Naive thymus-derived CD4-positive, alpha-beta T cell (primary cell): ENCODE data around the gene HOXA5. TPM values are rescaled to one million over a fixed set of nuclear protein-coding genes. Genes with fewer than 3 reads are reported as not detected.

Experiments used
- ATAC-seq: fragments of 150-1000 bp; cut with Tn5 transposase; 2 replicates; pipeline ENCODE4 v1.10.0; 2021; ENCODE audit warnings: mild to moderate bottlenecking, moderate library complexity
- CTCF ChIA-PET: fragments of 350-600 bp; sonication (Branson Sonifier 250); formaldehyde crosslinking; loops from one replicate; lab custom pipeline; 2021; ENCODE audit warnings: antibody characterized with exemption; lab: Charles Lee
- POLR2A ChIA-PET: fragments of 350-600 bp; sonication (Branson Sonifier 250); formaldehyde crosslinking; loops from one replicate; lab custom pipeline; 2021; ENCODE audit warnings: antibody characterized with exemption, inconsistent platforms; lab: Charles Lee
- DNase-seq, 9 donors: peaks; one replicate each; pipeline versions ENCODE4 v3.0.0 to v3.0.0-alpha.2; 2020 to 2022; ENCODE audit warnings: mixed read lengths in 1 of 9
- H3K27ac ChIP-seq: one replicate; pipeline ENCODE4 v1.7.0; 2013; ENCODE audit warnings: mild to moderate bottlenecking, low read depth, low read length, moderate library complexity
- H3K27me3 ChIP-seq, 2 donors: one replicate each; pipeline ENCODE4 v1.7.0; 2013; ENCODE audit warnings: low read length in 2 of 2, mild to moderate bottlenecking in 2 of 2, moderate library complexity in 2 of 2; ENCODE audit not compliant: control insufficient read depth in 2 of 2, insufficient read depth in 2 of 2
- H3K36me3 ChIP-seq, 3 experiments: 1 replicate in 2 of 3; 2 replicates in 1 of 3; pipeline ENCODE4 v1.7.0; 2013; ENCODE audit warnings: low read length in 3 of 3, mild to moderate bottlenecking in 3 of 3, moderate library complexity in 1 of 3; ENCODE audit not compliant: insufficient read depth in 3 of 3, control insufficient read depth in 2 of 3
- H3K4me1 ChIP-seq, 2 donors: one replicate each; pipeline ENCODE4 v1.7.0; 2013; ENCODE audit warnings: low read length in 2 of 2, mild to moderate bottlenecking in 2 of 2, moderate library complexity in 1 of 2; ENCODE audit not compliant: control insufficient read depth in 2 of 2, insufficient read depth in 2 of 2
- H3K4me3 ChIP-seq: 2 replicates; pipeline ENCODE4 v1.7.0; 2013; ENCODE audit warnings: mild to moderate bottlenecking, low read length
- H3K9me3 ChIP-seq, 3 experiments: 1 replicate in 2 of 3; 2 replicates in 1 of 3; pipeline ENCODE4 v1.7.0; 2013; ENCODE audit warnings: low read length in 3 of 3; ENCODE audit not compliant: control insufficient read depth in 2 of 3
- H3K27ac Mint-ChIP-seq, 9 donors: one replicate each; pipeline ENCODE4 v1.8.0; 2020 to 2022; ENCODE audit warnings: mixed read lengths in 9 of 9, mild to moderate bottlenecking in 8 of 9, moderate library complexity in 5 of 9, inconsistent platforms in 2 of 9
- H3K27me3 Mint-ChIP-seq, 5 donors: one replicate each; pipeline ENCODE4 v1.8.0; 2021 to 2022; ENCODE audit warnings: mixed read lengths in 5 of 5, mild to moderate bottlenecking in 1 of 5
- H3K36me3 Mint-ChIP-seq, 5 donors: one replicate each; pipeline ENCODE4 v1.8.0; 2020 to 2022; ENCODE audit warnings: mixed read lengths in 5 of 5, mild to moderate bottlenecking in 3 of 5, inconsistent platforms in 1 of 5
- H3K4me1 Mint-ChIP-seq, 7 donors: one replicate each; pipeline ENCODE4 v1.8.0; 2020 to 2022; ENCODE audit warnings: mixed read lengths in 7 of 7, mild to moderate bottlenecking in 3 of 7, inconsistent platforms in 1 of 7
- H3K4me3 Mint-ChIP-seq, 10 donors: one replicate each; pipeline ENCODE4 v1.8.0; 2020 to 2022; ENCODE audit warnings: mild to moderate bottlenecking in 10 of 10, mixed read lengths in 10 of 10, moderate library complexity in 6 of 10, inconsistent platforms in 2 of 10
- H3K9me3 Mint-ChIP-seq, 11 donors: one replicate each; pipeline ENCODE4 v1.8.0; 2020 to 2022; ENCODE audit warnings: mixed read lengths in 11 of 11, mild to moderate bottlenecking in 4 of 11, inconsistent platforms in 1 of 11, moderate library complexity in 1 of 11
- intact Hi-C, 2 donors: fragments of 100-400 bp; cut with micrococcal nuclease; formaldehyde crosslinking; loops; one replicate each; pipeline ENCODE4 v1.15.1; 2023
- polyA plus RNA-seq, 2 donors: library from polyadenylated mRNA; unstranded; fragments of 300-500 nt; fragmentation: Illumina TruSeq; gene quantifications; one replicate each; pipeline ENCODE4 v1.2.3, GENCODE V29; 2021
- total RNA-seq, 6 experiments: library from RNA in 5 of 6; stranded (reverse) in 5 of 6; gene quantifications; 1 replicate in 5 of 6; 2 replicates in 1 of 6; pipeline ENCODE4 v1.2.3 and lab custom pipeline; 2021 to 2026

Gene HOXA5
- total and polyA plus RNA-seq, 7 experiments from 2014 or later: 0.88 to 2.2 TPM; not detected in 5

DNA sequence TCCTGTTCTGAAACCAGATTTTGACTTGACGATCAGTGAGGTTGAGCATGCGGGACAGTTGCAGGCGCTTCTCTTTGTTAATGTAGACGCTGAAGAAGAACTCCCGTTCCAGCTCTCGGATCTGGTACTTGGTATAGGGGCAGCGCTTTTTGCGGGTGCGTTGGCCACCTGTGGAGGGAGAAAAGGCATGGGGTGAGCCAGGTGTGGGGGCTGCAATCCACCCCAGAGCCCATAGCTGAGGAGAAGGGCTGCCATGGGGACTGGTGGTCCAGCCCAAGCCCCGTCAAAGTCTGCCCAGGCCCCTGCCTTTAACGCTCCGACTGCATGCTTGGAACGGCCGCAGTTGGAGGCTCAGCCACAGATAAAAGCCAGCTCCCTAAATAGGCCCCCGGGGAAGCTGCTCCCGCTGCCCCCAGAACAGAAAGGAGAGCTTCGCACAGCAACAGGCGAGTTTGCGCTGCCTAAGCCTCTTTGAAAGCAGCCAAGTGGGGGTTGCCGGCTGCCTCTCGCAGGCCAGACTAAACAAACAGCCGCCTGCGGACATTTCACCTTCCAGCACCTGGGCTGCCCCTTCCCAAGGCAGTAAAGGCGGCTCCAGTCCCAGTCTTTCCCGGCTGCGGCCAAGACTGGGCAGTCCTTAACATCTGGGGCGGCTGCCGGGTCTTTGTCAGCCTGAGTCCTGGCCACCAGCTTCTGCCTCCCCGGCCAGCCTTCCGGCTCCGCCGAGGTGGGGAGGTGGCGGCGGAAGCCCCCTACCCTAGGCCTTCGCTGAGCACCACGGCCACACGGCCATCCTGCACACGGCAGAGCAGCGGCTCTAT lies 39.6 kb upstream of the HOXA5 start:
- Histone ChIP-seq H3K27ac (no peak overlapping the region), H3K36me3 (no peaks in the 10 kb centered on the region), H3K4me1 (peaks cover 27 to 41% of the 10 kb centered on the region in 2 donors), H3K27me3 (peaks cover 46 to 84% of the 10 kb centered on the region in 2 donors), H3K4me3 (no peak overlapping the region), H3K9me3 (no peaks in the 10 kb centered on the region)
- ATAC-seq: no peak
- Mint-ChIP-seq H3K27ac (peak overlapping the region in 4 of 9 donors; percentile 31 to 80 (median 60)), H3K36me3 (no peaks in the 10 kb centered on the region), H3K27me3 (peaks cover 79 to 91% (median 83%) of the 10 kb centered on the region in 5 donors), H3K9me3 (peaks cover 0 to 14% (median 0%) of the 10 kb centered on the region in 11 donors), H3K4me1 (peaks cover 22 to 48% (median 39%) of the 10 kb centered on the region in 7 donors), H3K4me3 (peak overlapping the region in 2 of 10 donors; percentile 78 to 87)
- ChIA-PET CTCF (interaction anchor here (0.6 to 1.6 kb wide), 4 partner anchors 10 to 503 kb away, joined by 3 to 4 read pairs (median 3); no protein-coding TSS in a partner anchor), POLR2A (interaction anchor here (0.7 to 1.3 kb wide), 2 partner anchors 15 to 59 kb away, joined by 3 to 7 read pairs; partner anchors contain the start of gene EVX1)
- DNase-seq: peak in 2 of 9 donors; percentile 7 to 22
- intact Hi-C loops: no loop called here

DNA sequence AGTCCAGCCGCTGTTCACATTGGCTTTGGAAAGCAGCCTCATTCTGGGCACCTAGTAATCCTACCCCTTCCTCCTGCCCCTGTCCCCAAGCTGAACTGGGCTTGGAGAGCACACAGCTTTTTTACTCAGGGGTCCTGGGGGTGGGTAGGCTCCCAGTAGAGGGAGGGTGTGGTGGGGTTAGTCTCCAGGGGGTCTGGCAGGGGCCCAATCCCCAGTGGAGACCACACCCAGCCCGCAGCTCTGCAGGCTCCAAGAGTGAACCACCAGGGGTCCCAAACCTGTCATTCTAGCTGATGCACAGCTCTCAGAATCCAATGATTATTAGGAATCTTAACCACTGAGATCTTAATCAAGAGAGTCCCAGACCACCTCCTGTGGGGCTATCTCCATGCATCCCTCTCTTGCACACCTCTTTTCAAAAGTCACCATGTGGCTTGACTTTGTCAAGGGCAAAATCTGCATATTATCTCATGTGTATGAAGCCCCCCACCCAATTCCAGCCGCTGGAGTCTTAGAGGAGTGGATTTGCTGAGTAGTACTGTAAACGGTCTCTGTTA lies 38.9 kb upstream of the HOXA5 start:
- Histone ChIP-seq H3K4me3 (no peak overlapping the region), H3K27ac (no peak overlapping the region), H3K36me3 (no peaks in the 10 kb centered on the region), H3K27me3 (peaks cover 40 to 77% of the 10 kb centered on the region in 2 donors), H3K4me1 (peaks cover 22 to 34% of the 10 kb centered on the region in 2 donors), H3K9me3 (no peaks in the 10 kb centered on the region)
- ATAC-seq (no peak), DNase-seq (no peak)
- ChIA-PET CTCF (interaction anchor here (1.6 kb wide), 1 partner anchor 9 kb away, joined by 4 read pairs; no protein-coding TSS in a partner anchor), POLR2A (no interaction called here)
- peak overlapping the region in 2 of 9 donors; percentile 69 to 80 for H3K27ac Mint-ChIP-seq
- H3K4me3 Mint-ChIP-seq: peak overlapping the region in 1 of 10 donors; percentile 87
- intact Hi-C loops: no loop called here
- H3K9me3 Mint-ChIP-seq: peaks cover 0 to 14% (median 0%) of the 10 kb centered on the region in 11 donors
- peaks cover 17 to 41% (median 31%) of the 10 kb centered on the region in 7 donors for H3K4me1 Mint-ChIP-seq
- peaks cover 79 to 91% (median 81%) of the 10 kb centered on the region in 5 donors for H3K27me3 Mint-ChIP-seq
- no peaks in the 10 kb centered on the region for H3K36me3 Mint-ChIP-seq

DNA sequence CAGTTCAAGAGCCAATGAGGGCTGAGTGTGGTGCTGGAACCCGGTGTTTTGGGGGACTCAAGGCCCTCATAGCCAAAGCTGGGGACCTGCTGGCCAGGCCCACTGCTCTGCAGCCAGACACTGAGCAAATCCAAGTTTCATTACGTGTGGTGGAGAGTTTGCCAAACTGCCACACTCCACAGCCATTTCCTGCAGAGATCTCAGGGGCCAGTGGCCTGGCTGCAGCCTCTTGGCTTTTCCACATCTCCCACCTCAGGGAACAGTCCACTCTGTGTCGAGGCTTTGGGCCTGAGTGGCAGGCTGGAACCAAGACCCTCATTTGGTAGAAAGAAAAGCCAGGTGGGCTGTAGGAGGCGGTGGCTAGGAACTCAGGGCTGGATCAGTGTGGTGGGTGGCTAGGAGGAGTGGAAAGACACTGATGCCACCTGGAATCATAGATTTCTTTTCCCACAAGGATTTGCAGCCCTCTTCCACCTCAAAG lies 38.4 kb upstream of the HOXA5 start:
- H3K27me3 ChIP-seq: peaks cover 35 to 72% of the 10 kb centered on the region in 2 donors
- Mint-ChIP-seq H3K27me3 (peaks cover 76 to 86% (median 79%) of the 10 kb centered on the region in 5 donors), H3K9me3 (peaks cover 0 to 10% (median 0%) of the 10 kb centered on the region in 11 donors), H3K4me3 (no peak overlapping the region), H3K27ac (no peak overlapping the region), H3K36me3 (no peaks in the 10 kb centered on the region), H3K4me1 (peaks cover 17 to 36% (median 29%) of the 10 kb centered on the region in 7 donors)
- POLR2A ChIA-PET: no interaction called here
- CTCF ChIA-PET: interaction anchor here (1.6 kb wide), 1 partner anchor 8 kb away, joined by 4 read pairs; no protein-coding TSS in a partner anchor
- no peak overlapping the region for H3K27ac ChIP-seq
- ATAC-seq (no peak), DNase-seq (peak in 1 of 9 donors; percentile 4)
- intact Hi-C loops: no loop called here
- H3K4me1 ChIP-seq: peaks cover 21 to 30% of the 10 kb centered on the region in 2 donors
- no peak overlapping the region for H3K4me3 ChIP-seq
- no peaks in the 10 kb centered on the region for H3K9me3 ChIP-seq
- H3K36me3 ChIP-seq: no peaks in the 10 kb centered on the region

DNA sequence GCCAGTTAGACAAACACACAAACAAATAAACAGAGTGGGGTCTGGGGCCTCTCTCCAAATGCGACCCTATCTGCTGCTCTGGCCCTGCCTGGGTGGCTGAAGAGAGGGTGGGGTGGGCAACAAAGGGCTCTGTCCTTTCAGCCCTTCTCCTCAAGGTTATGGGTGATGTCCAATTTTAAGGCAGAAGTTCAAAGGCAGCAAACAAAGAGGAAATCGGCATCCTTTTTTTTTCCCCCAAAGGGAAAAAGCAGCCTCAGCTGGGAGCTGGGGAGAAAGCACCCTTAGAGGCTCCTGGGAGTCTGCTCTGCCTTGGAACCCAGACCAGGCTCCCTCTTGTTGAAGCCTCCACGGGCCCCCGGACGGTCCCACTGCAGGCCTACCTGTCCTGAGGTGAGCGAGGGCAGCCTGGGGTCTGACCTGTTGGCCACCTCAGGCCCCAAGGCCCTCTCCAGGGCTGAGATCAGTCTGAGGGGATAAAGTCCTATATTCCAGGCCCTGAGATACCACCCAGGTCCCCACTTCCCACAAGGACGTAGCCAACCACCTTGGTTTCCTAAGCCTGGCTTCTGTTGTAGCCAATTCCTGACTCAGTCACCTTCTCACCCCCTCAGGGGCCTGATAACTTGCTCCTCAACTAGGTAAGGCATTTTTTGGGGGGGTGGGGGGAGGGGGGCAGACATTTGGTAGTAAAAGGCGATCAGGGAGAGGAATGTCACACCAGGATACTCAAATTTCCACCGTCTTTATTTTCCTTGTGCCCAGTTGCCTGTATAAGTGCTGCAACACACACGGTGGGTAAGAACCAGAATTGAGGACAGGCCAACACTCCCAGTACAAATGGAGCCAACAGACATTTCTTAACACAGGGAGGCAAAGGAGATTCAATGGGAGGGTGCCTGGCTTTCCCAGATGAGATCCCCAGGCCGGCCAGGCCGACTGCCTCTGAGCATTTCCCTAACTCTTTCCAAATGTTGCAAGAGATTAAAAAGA lies 37.2 kb upstream of the HOXA5 start:
- DNase-seq: peak in 1 of 9 donors; percentile 2
- POLR2A ChIA-PET: no interaction called here
- CTCF ChIA-PET: interaction anchor here (0.5 to 1.8 kb wide), 3 partner anchors 9 to 791 kb away, joined by 3 to 8 read pairs (median 4); no protein-coding TSS in a partner anchor
- no peak for ATAC-seq
- H3K9me3 Mint-ChIP-seq: peaks cover 0 to 6% (median 0%) of the 10 kb centered on the region in 11 donors
- H3K9me3 ChIP-seq: no peaks in the 10 kb centered on the region
- peaks cover 10 to 28% of the 10 kb centered on the region in 2 donors for H3K4me1 ChIP-seq
- H3K36me3 Mint-ChIP-seq: no peaks in the 10 kb centered on the region
- peaks cover 27 to 61% of the 10 kb centered on the region in 2 donors for H3K27me3 ChIP-seq
- H3K4me3 Mint-ChIP-seq: peak overlapping the region in 4 of 10 donors; percentile 14 to 44 (median 22)
- H3K27ac Mint-ChIP-seq: no peak overlapping the region
- no peak overlapping the region for H3K4me3 ChIP-seq
- no peaks in the 10 kb centered on the region for H3K36me3 ChIP-seq
- peaks cover 70 to 83% (median 79%) of the 10 kb centered on the region in 5 donors for H3K27me3 Mint-ChIP-seq
- no peak overlapping the region for H3K27ac ChIP-seq
- H3K4me1 Mint-ChIP-seq: peaks cover 8 to 26% (median 22%) of the 10 kb centered on the region in 7 donors
- intact Hi-C loops: no loop called here

DNA sequence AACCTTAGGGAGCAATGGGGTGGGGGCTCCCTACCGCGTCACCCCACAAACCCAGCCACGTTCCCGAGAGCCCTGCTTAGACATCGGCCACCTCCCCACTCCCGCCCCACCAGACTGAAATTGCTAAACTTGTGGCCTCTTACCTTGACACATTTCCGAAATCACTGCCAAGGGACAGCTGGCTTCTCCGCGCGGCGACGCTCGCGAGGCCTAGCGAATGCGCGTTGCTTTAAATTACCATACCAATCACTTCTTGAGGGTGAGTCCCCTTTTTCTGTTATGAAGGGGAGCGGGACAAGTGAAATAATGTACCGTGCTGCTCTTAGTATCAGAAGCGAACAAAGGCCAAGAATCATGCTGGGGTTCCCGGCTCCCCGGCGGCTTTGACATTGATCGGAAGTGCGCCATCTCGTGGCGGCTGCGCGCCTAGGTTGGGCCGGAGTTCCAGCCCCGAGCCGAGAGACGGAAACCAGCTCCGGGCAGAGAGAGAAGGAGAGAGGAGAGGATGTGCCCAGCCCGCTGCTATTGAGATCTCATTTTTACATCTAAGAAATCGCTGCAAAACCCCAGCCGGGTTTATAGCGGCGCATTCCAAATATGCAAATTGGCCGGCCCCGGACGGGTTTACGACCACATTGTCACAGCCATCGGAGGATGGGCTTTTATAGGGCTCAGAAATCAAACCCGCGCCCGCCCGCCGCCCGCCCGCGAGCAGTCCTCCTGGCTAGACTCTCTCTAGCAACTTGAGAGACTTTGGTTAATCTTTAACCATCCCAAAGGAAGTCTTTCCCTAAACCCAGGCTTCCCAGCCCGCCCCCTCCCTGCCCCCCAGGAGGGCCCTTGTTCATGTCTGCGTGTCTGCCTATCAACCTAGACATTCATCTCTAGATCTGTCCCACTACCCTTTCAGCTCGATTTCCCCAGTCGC lies 36.3 kb upstream of the HOXA5 start:
- ChIA-PET POLR2A (interaction anchor here (1.4 kb wide), 1 partner anchor 19 kb away, joined by 4 read pairs; no protein-coding TSS in a partner anchor), CTCF (interaction anchor here (0.5 to 1.8 kb wide), 8 partner anchors 10 to 792 kb away, joined by 3 to 8 read pairs (median 4); no protein-coding TSS in a partner anchor)
- H3K9me3 Mint-ChIP-seq: peaks cover 0 to 2% (median 0%) of the 10 kb centered on the region in 11 donors
- H3K4me3 Mint-ChIP-seq: peak overlapping the region in 9 of 10 donors; percentile 14 to 64 (median 49)
- Histone ChIP-seq H3K36me3 (no peaks in the 10 kb centered on the region), H3K27ac (no peak overlapping the region), H3K27me3 (peaks cover 27 to 58% of the 10 kb centered on the region in 2 donors), H3K4me1 (peaks cover 7 to 18% of the 10 kb centered on the region in 2 donors), H3K9me3 (no peaks in the 10 kb centered on the region), H3K4me3 (no peak overlapping the region)
- peaks cover 6 to 19% (median 13%) of the 10 kb centered on the region in 7 donors for H3K4me1 Mint-ChIP-seq
- peak overlapping the region in 2 of 9 donors; percentile 14 to 34 for H3K27ac Mint-ChIP-seq
- intact Hi-C loops: no loop called here
- H3K36me3 Mint-ChIP-seq: no peaks in the 10 kb centered on the region
- H3K27me3 Mint-ChIP-seq: peaks cover 70 to 82% (median 79%) of the 10 kb centered on the region in 5 donors
- DNase-seq (peak in 5 of 9 donors; percentile 48 to 73 (median 64)), ATAC-seq (peak; percentile 86)
